Endothelial cell of umbilical vein (primary cell): ENCODE results near the gene ADAP1. TPM values are rescaled to one million over a fixed set of nuclear protein-coding genes. Genes with fewer than 3 reads are reported as not detected.

Source experiments
- BruUV-seq: library from RNA; stranded (reverse); fragments of 400-500 nt; replicated peaks from 2 replicates; lab custom pipeline; 2021; lab: Mats Ljungman, UMichigan
- CTCF ChIA-PET: fragments of 300-600, 350-600 bp; sonication (Branson Sonifier 250); formaldehyde crosslinking; loops from one replicate; lab custom pipeline; 2021; ENCODE audit warnings: antibody characterized with exemption, inconsistent platforms; lab: Charles Lee
- POLR2A ChIA-PET: fragments of 300-600, 350-600 bp; sonication (Branson Sonifier 250); formaldehyde crosslinking; loops from one replicate; lab custom pipeline; 2021; ENCODE audit warnings: antibody characterized with exemption, inconsistent platforms; lab: Charles Lee
- DNase-seq: peaks from one replicate; pipeline ENCODE4 v3.0.0-alpha.2; 2011; ENCODE audit warnings: low read depth, low spot score
- FAIRE-seq: peaks from 2 replicates; lab custom pipeline; 2011; peaks lifted over from hg19 to GRCh38; lab: Jason Lieb, UNC
- H2AFZ ChIP-seq: 2 replicates; pipeline ENCODE4 v1.6.0; 2012; ENCODE audit warnings: low read depth, low read length, control low read depth, inconsistent platforms
- H3K27ac ChIP-seq: 2 replicates; pipeline ENCODE4 v1.5.1; 2011; ENCODE audit warnings: low read depth, mild to moderate bottlenecking, control low read depth, low read length, moderate library complexity; ENCODE audit not compliant: insufficient read depth
- H3K27me3 ChIP-seq, 2 experiments: 2 replicates each; pipeline versions ENCODE4 v1.6.0 to v1.6.1; 2011; ENCODE audit warnings: low read length in 2 of 2, mixed read lengths in 1 of 2; ENCODE audit not compliant: control insufficient read depth in 2 of 2, insufficient read depth in 2 of 2
- H3K36me3 ChIP-seq, 2 experiments: 2 replicates in 1 of 2; 3 replicates in 1 of 2; pipeline ENCODE4 v1.5.1; 2011; ENCODE audit warnings: low read length in 2 of 2, mild to moderate bottlenecking in 1 of 2, moderate library complexity in 1 of 2; ENCODE audit not compliant: control insufficient read depth in 2 of 2, insufficient read depth in 2 of 2; ENCODE audit errors: extremely low read depth in 1 of 2
- H3K4me1 ChIP-seq: 3 replicates; pipeline ENCODE4 v1.5.1; 2011; ENCODE audit warnings: mild to moderate bottlenecking, low read length; ENCODE audit not compliant: control insufficient read depth, insufficient read depth; ENCODE audit errors: extremely low read depth
- H3K4me2 ChIP-seq: 2 replicates; pipeline ENCODE4 v1.6.1; 2011; ENCODE audit warnings: low read length, control low read depth, mixed read lengths; ENCODE audit not compliant: insufficient read depth
- H3K4me3 ChIP-seq, 3 experiments: fragments of 200-600 bp in 1 of 3; sonication (generic), shearing (Covaris generic) in 1 of 3; replicated peaks in 1 of 3; 2 replicates each; pipeline ENCODE4 v1.5.1; 2011 to 2016; ENCODE audit warnings: control low read depth in 3 of 3, low read length in 3 of 3, mild to moderate bottlenecking in 2 of 3, inconsistent platforms in 1 of 3, low read depth in 1 of 3, moderate library complexity in 1 of 3; ENCODE audit not compliant: insufficient read depth in 1 of 3
- H3K79me2 ChIP-seq: 2 replicates; pipeline ENCODE4 v1.6.0; 2012; ENCODE audit warnings: low read length, inconsistent platforms; ENCODE audit not compliant: control insufficient read depth, insufficient read depth
- H3K9ac ChIP-seq: replicated peaks from 2 replicates; pipeline ENCODE3; 2011; ENCODE audit warnings: low read length, control low read depth; ENCODE audit not compliant: insufficient read depth; ENCODE audit errors: extremely low read depth
- H3K9me1 ChIP-seq: replicated peaks from 3 replicates; pipeline ENCODE4 v1.6.0; 2011; ENCODE audit warnings: mild to moderate bottlenecking, low read length; ENCODE audit not compliant: control insufficient read depth, insufficient read depth; ENCODE audit errors: extremely low read depth
- H3K9me3 ChIP-seq: replicated peaks from 2 replicates; pipeline ENCODE4 v1.5.1; 2012; ENCODE audit warnings: low read length, inconsistent platforms; ENCODE audit not compliant: control insufficient read depth, insufficient read depth
- H4K20me1 ChIP-seq: replicated peaks from 2 replicates; pipeline ENCODE3; 2011; ENCODE audit warnings: mild to moderate bottlenecking, low read length; ENCODE audit not compliant: control insufficient read depth, insufficient read depth; ENCODE audit errors: extremely low read depth
- CTCF ChIP-seq, 2 donors: IDR thresholded peaks; 1 replicate in 1 of 2; 2 replicates in 1 of 2; pipeline ENCODE4 v1.5.1; 2011; ENCODE audit warnings: low read length in 2 of 2, mild to moderate bottlenecking in 2 of 2, moderate library complexity in 2 of 2, control low read depth in 1 of 2, inconsistent platforms in 1 of 2, low read depth in 1 of 2; ENCODE audit not compliant: insufficient read depth in 1 of 2; ENCODE audit errors: extremely low read depth in 1 of 2
- EZH2 ChIP-seq: IDR thresholded peaks from 2 replicates; pipeline ENCODE4 v1.6.1; 2012; ENCODE audit warnings: borderline replicate concordance, low read depth, mild to moderate bottlenecking, moderate library complexity, low read length, inconsistent platforms; ENCODE audit not compliant: severe bottlenecking
- FOS ChIP-seq: IDR thresholded peaks from 2 replicates; pipeline ENCODE4 v1.6.1; 2011; ENCODE audit warnings: mild to moderate bottlenecking, low read length, moderate library complexity, borderline replicate concordance; ENCODE audit not compliant: insufficient read depth
- GATA2 ChIP-seq: IDR thresholded peaks from 2 replicates; pipeline ENCODE4 v1.7.0; 2011; ENCODE audit warnings: low read depth, mild to moderate bottlenecking, moderate library complexity, mixed read lengths, low read length; ENCODE audit not compliant: insufficient read length, insufficient read depth
- JUN ChIP-seq: IDR thresholded peaks from 2 replicates; pipeline ENCODE4 v1.6.1; 2011; ENCODE audit warnings: borderline replicate concordance, low read depth; ENCODE audit not compliant: insufficient read length, insufficient read depth
- MAX ChIP-seq: IDR thresholded peaks from 2 replicates; pipeline ENCODE4 v1.6.1; 2011; ENCODE audit not compliant: insufficient read depth, insufficient read length
- MYC ChIP-seq: IDR thresholded peaks from one replicate; pipeline ENCODE4 v1.6.1; 2011; ENCODE audit warnings: mild to moderate bottlenecking, low read depth, low read length
- POLR2A ChIP-seq: IDR thresholded peaks from 2 replicates; pipeline ENCODE4 v1.6.1; 2012; ENCODE audit warnings: low read depth, mild to moderate bottlenecking, control low read depth, low read length
- POLR2AphosphoS5 ChIP-seq: IDR thresholded peaks from 2 replicates; pipeline ENCODE4 v1.6.1; 2012; ENCODE audit warnings: low read depth, mild to moderate bottlenecking, control low read depth, low read length, moderate library complexity; ENCODE audit not compliant: insufficient read depth
- dilution Hi-C: fragments of 300-500 bp; cut with MboI; formaldehyde crosslinking; loops from one replicate; pipeline ENCODE4 v1.15.0; 2019; ENCODE audit warnings: low sequenced_read_pairs; ENCODE audit not compliant: extremely low pct_ligation_motif_present
- intact Hi-C: fragments of 100-400 bp; cut with micrococcal nuclease; formaldehyde crosslinking; loops from one replicate; pipeline ENCODE4 v1.10.0; 2022
- polyA plus RNA-seq, 4 experiments: library from polyadenylated mRNA; depleted of rRNA in 3 of 4; stranded (reverse) in 3 of 4; unstranded in 1 of 4; fragments of >200 nt; gene quantifications; 2 replicates each; pipeline versions ENCODE4 v1.2.1 to v1.2.3, GENCODE V29; 2011 to 2012; ENCODE audit warnings: missing spikeins in 1 of 4
- total RNA-seq: library from RNA; stranded (reverse); gene quantifications from 2 replicates; pipeline ENCODE4 v1.2.3, GENCODE V29; 2021

Gene ADAP1
- total and polyA plus RNA-seq, 2 donors (not counting 3 experiments of a cell fraction or from before 2014, with no cell fraction given) = 0.49 to 0.58 TPM

- no peak overlapping the region for H3K4me2 ChIP-seq
- no peak overlapping the region for H3K9ac ChIP-seq
- H3K9me3 ChIP-seq = no peaks in the 10 kb centered on the region
- no peak overlapping the region for H3K27ac ChIP-seq
- intact Hi-C loops (no loop called here), dilution Hi-C loops (no loop called here)
- no peaks in the 10 kb centered on the region for H4K20me1 ChIP-seq
- BruUV-seq = no TSS peak
- H3K4me1 ChIP-seq = peaks cover 6% of the 10 kb centered on the region
- H3K36me3 ChIP-seq = peaks cover 0 to 8% of the 10 kb centered on the region in 2 experiments
- no peak overlapping the region for H3K4me3 ChIP-seq
- no peaks in the 10 kb centered on the region for H3K9me1 ChIP-seq
- no peak for TF ChIP-seq EZH2
- TF ChIP-seq MYC = no peak
- no peak for TF ChIP-seq MAX
- TF ChIP-seq POLR2AphosphoS5 = no peak
- TF ChIP-seq JUN = no peak
- TF ChIP-seq GATA2 = no peak
- TF ChIP-seq FOS = no peak
- no peak for TF ChIP-seq CTCF (IDR thresholded peaks at IDR 0.05; ENCODE audit: extremely low read depth in 1 of 2, insufficient read depth in 1 of 2, low read depth in 1 of 2, low read length in 2 of 2)
- TF ChIP-seq POLR2A = no peak
- no peaks in the 10 kb centered on the region for H3K27me3 ChIP-seq
- ChIA-PET CTCF (no interaction called here), POLR2A (no interaction called here)
- FAIRE-seq (no peak), DNase-seq (no peak)
- H2AFZ ChIP-seq = no peak overlapping the region
- peaks cover 88% of the 10 kb centered on the region for H3K79me2 ChIP-seq
Measured at GRCh38 chr7:881441-882234, 72.8 kb downstream of the ADAP1 start.
